HG02870 (cell line): ENCODE data around the gene DEPP1.

Source experiments
- ATAC-seq: cut with Tn5 transposase; IDR thresholded peaks from one replicate; pipeline ENCODE4 v1.9.1; 2021; ENCODE audit warnings: mild to moderate bottlenecking, moderate library complexity; ENCODE audit not compliant: unreplicated experiment

The DEPP1 gene

GRCh38 chr10:44980309-44981171 is 1.9 kb upstream of the DEPP1 start:
- peak; percentile 39 for ATAC-seq

GRCh38 chr10:44979281-44980191 is 927 bp upstream of the DEPP1 start:
- no peak for ATAC-seq

GRCh38 chr10:44978213-44978569 is 418 bp downstream of the DEPP1 start:
- no peak for ATAC-seq

GRCh38 chr10:44977287-44978212 is 1.1 kb downstream of the DEPP1 start:
- ATAC-seq: no peak

- ATAC-seq: no peak
These were observed 2.0 kb downstream of the DEPP1 start for GRCh38 chr10:44976352-44977198.

- no peak for ATAC-seq
These were observed 2.9 kb downstream of the DEPP1 start for GRCh38 chr10:44975431-44976331.

- ATAC-seq: peak; percentile 61
These were observed 3.8 kb downstream of the DEPP1 start for GRCh38 chr10:44974628-44975430.

- peak; percentile 1 for ATAC-seq
These were observed 4.5 kb downstream of the DEPP1 start for GRCh38 chr10:44974082-44974627.

- no peak for ATAC-seq
These were observed 5.1 kb downstream of the DEPP1 start for GRCh38 chr10:44973323-44974081.

- no peak for ATAC-seq
These were observed 5.7 kb downstream of the DEPP1 start for GRCh38 chr10:44972874-44973306.

GRCh38 chr10:44971935-44972757 is 6.5 kb downstream of the DEPP1 start:
- ATAC-seq: no peak

GRCh38 chr10:44971434-44971833 is 7.2 kb downstream of the DEPP1 start:
- ATAC-seq: no peak

GRCh38 chr10:44970812-44971395 is 7.7 kb downstream of the DEPP1 start:
- ATAC-seq: no peak

- no peak for ATAC-seq
These were observed 8.8 kb downstream of the DEPP1 start for GRCh38 chr10:44969854-44970253.

- no peak for ATAC-seq
These were observed 9.9 kb downstream of the DEPP1 start for GRCh38 chr10:44968500-44969400.
